ENCODE measurements around the gene PERM1. TPM values are rescaled to one million over a fixed set of nuclear protein-coding genes. Genes with fewer than 3 reads are reported as not detected.
"Not testable (repeated sequence)": the region's sequence is repeated elsewhere in the genome, so short reads cannot be mapped to it uniquely, and the experiment has no call there.

PERM1 gene
- total RNA-seq, 1 experiment from 2014 or later = 0.39 TPM

GRCh38 chr1:981955-982558 is at the start of gene PERM1 (continued):
- TF ChIP-seq ZNF274 (IDR thresholded peaks at IDR 0.05; ENCODE audit: low read depth, low read length) = no peak

GRCh38 chr1:1030867-1031658 is 49.2 kb upstream of the PERM1 start:
- POLR2A ChIA-PET = not testable (repeated sequence)
- peaks cover 65% of the 10 kb centered on the region for H3K79me2 ChIP-seq (ENCODE audit: insufficient read depth, low read length)

GRCh38 chr1:1027791-1028190 is 45.9 kb upstream of the PERM1 start:
- ChIA-PET CTCF (no interaction called here), POLR2A (no interaction called here)
- BruUV-seq (replicated peaks) = no TSS peak
- TF ChIP-seq EGR1 (IDR thresholded peaks at IDR 0.05; ENCODE audit: low read depth) (no peak), ELF1 (IDR thresholded peaks at IDR 0.05; ENCODE audit: borderline replicate concordance, low read depth) (no peak), SRF (IDR thresholded peaks at IDR 0.05; ENCODE audit: low read depth) (no peak), RAD21 (IDR thresholded peaks at IDR 0.05; ENCODE audit: low read depth) (no peak), REST (IDR thresholded peaks at IDR 0.05; ENCODE audit: low read depth) (no peak), POLR2AphosphoS5 (IDR thresholded peaks at IDR 0.05; ENCODE audit: low read depth, low read length) (no peak), EZH2phosphoT487 (IDR thresholded peaks at IDR 0.05; ENCODE audit: borderline replicate concordance) (no peak), TCF7L2 (IDR thresholded peaks at IDR 0.05; ENCODE audit: borderline replicate concordance, extremely low read depth, insufficient read depth, insufficient read length) (no peak), EZH2 (IDR thresholded peaks at IDR 0.05) (no peak), ZFX (IDR thresholded peaks at IDR 0.05) (no peak)

More at GRCh38 chr1:1030867-1031658, 49.2 kb upstream of the PERM1 start:
- intact Hi-C loops (cut with micrococcal nuclease); BruUV-seq (replicated peaks); H3K27me3 ChIP-seq (ENCODE audit: insufficient read depth, low read length); H4K20me1 ChIP-seq (ENCODE audit: insufficient read depth); CTCF ChIA-PET; ATAC-seq; H3K4me2 ChIP-seq (ENCODE audit: low read length); H2AFZ ChIP-seq (ENCODE audit: low read depth, low read length, poor library complexity, severe bottlenecking); RAD21 ChIA-PET (ENCODE audit: low non-redundant PET in 1 of 2, low total read pairs in 2 of 2, uncharacterized antibody in 2 of 2, unreplicated experiment in 2 of 2); H3K27ac ChIP-seq (ENCODE audit: low read depth, low read length); H3K4me3 ChIP-seq (replicated peaks in 1 of 2; ENCODE audit: low read depth in 1 of 2, low read length in 2 of 2); DNase-seq (ENCODE audit: low read depth, low spot score); H3K9me2 ChIP-seq (ENCODE audit: insufficient read depth); H3K4me1 ChIP-seq (ENCODE audit: control insufficient read depth in 1 of 2, insufficient read depth in 2 of 2, low read length in 2 of 2); H3K9me3 ChIP-seq (ENCODE audit: control insufficient read depth in 1 of 2, insufficient read depth in 1 of 2, low read depth in 1 of 2, low read length in 2 of 2); H3K9ac ChIP-seq (ENCODE audit: low read length): not testable (repeated sequence)
- peaks cover 0 to 15% of the 10 kb centered on the region in 2 experiments; a peak in 1 of 4 replicates for H3K36me3 ChIP-seq (ENCODE audit: control insufficient read depth in 1 of 2, insufficient read depth in 2 of 2, low read length in 2 of 2)

More at GRCh38 chr1:1027791-1028190, 45.9 kb upstream of the PERM1 start:
- H3K4me1 ChIP-seq (ENCODE audit: control insufficient read depth in 1 of 2, insufficient read depth in 2 of 2, low read length in 2 of 2) = peaks cover 25 to 36% of the 10 kb centered on the region in 2 experiments
- H3K27ac ChIP-seq (ENCODE audit: low read depth, low read length) = no peak overlapping the region
- no peaks in the 10 kb centered on the region for H3K27me3 ChIP-seq (ENCODE audit: insufficient read depth, low read length)
- intact Hi-C loops (cut with micrococcal nuclease) = no loop called here
- H3K4me2 ChIP-seq (ENCODE audit: low read length) = no peak overlapping the region
- no peak overlapping the region for H3K9ac ChIP-seq (ENCODE audit: low read length)
- ATAC-seq (no peak), DNase-seq (ENCODE audit: low read depth, low spot score) (no peak)
- H3K36me3 ChIP-seq (ENCODE audit: control insufficient read depth in 1 of 2, insufficient read depth in 2 of 2, low read length in 2 of 2) = peaks cover 0 to 16% of the 10 kb centered on the region in 2 experiments; a peak in 1 of 4 replicates
- H4K20me1 ChIP-seq (ENCODE audit: insufficient read depth) = no peaks in the 10 kb centered on the region
- H3K9me2 ChIP-seq (ENCODE audit: insufficient read depth) = no peaks in the 10 kb centered on the region
- H3K9me3 ChIP-seq (ENCODE audit: control insufficient read depth in 1 of 2, insufficient read depth in 1 of 2, low read depth in 1 of 2, low read length in 2 of 2) = no peaks in the 10 kb centered on the region
- H3K4me3 ChIP-seq (replicated peaks in 1 of 2; ENCODE audit: low read depth in 1 of 2, low read length in 2 of 2) = no peak overlapping the region
- peaks cover 76% of the 10 kb centered on the region for H3K79me2 ChIP-seq (ENCODE audit: insufficient read depth, low read length)
- RAD21 ChIA-PET (ENCODE audit: low non-redundant PET in 1 of 2, low total read pairs in 2 of 2, uncharacterized antibody in 2 of 2, unreplicated experiment in 2 of 2) = no interaction called here
- H2AFZ ChIP-seq (ENCODE audit: low read depth, low read length, poor library complexity, severe bottlenecking) = no peak overlapping the region

All from HCT116 (cell line).